ENCODE results near the gene AWAT2.

Gene AWAT2

DNA sequence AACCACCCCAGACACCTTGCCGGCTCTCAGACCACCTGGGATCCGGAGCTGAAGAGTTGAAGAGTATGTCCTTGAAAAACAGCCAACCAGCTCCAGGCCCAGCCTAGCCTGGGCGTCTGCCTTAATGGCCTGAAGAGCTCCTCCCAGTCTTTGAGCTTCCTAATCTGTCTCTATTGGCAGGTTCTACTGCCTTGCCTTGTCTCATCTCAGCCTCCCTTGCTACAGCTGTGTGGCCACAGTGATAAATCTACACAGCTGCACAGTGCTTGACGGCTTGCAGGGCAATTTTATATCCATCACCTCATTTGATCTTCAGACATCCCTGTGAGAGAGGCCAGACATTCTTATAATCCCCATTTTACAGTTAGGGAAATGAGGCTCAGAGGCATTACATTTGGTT lies 19.9 kb downstream of the AWAT2 start:
- Histone ChIP-seq H3K9me3 (ENCODE audit: low read length) (no peaks in the 10 kb centered on the region), H4K20me1 (ENCODE audit: insufficient read depth, low read length) (no peaks in the 10 kb centered on the region), H3K9me2 (ENCODE audit: low read depth, low read length) (no peaks in the 10 kb centered on the region), H3K4me3 (ENCODE audit: low read depth, low read length, poor library complexity, severe bottlenecking) (no peak overlapping the region), H2AFZ (ENCODE audit: low read length) (no peak overlapping the region), H3K9ac (ENCODE audit: low read length) (no peak overlapping the region), H3K79me2 (ENCODE audit: insufficient read depth, low read length) (no peaks in the 10 kb centered on the region), H3K4me1 (ENCODE audit: insufficient read depth, low read length, severe bottlenecking) (no peaks in the 10 kb centered on the region), H3K36me3 (ENCODE audit: insufficient read depth, low read length) (no peaks in the 10 kb centered on the region), H3K27me3 (ENCODE audit: insufficient read depth, low read length) (no peaks in the 10 kb centered on the region), H3K27ac (ENCODE audit: low read depth, low read length, poor library complexity, severe bottlenecking) (no peak overlapping the region), H3K4me2 (ENCODE audit: low read length) (no peak overlapping the region), H3F3A (ENCODE audit: insufficient read depth, low read length) (no peaks in the 10 kb centered on the region)
- TF ChIP-seq, protein P1, sequence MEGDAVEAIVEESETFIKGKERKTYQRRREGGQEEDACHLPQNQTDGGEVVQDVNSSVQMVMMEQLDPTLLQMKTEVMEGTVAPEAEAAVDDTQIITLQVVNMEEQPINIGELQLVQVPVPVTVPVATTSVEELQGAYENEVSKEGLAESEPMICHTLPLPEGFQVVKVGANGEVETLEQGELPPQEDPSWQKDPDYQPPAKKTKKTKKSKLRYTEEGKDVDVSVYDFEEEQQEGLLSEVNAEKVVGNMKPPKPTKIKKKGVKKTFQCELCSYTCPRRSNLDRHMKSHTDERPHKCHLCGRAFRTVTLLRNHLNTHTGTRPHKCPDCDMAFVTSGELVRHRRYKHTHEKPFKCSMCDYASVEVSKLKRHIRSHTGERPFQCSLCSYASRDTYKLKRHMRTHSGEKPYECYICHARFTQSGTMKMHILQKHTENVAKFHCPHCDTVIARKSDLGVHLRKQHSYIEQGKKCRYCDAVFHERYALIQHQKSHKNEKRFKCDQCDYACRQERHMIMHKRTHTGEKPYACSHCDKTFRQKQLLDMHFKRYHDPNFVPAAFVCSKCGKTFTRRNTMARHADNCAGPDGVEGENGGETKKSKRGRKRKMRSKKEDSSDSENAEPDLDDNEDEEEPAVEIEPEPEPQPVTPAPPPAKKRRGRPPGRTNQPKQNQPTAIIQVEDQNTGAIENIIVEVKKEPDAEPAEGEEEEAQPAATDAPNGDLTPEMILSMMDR (IDR thresholded peaks at IDR 0.05; ENCODE audit: low read length): no peak
- TF ChIP-seq EZH2 (IDR thresholded peaks at IDR 0.05; ENCODE audit: borderline replicate concordance, low read length): no peak

DNA sequence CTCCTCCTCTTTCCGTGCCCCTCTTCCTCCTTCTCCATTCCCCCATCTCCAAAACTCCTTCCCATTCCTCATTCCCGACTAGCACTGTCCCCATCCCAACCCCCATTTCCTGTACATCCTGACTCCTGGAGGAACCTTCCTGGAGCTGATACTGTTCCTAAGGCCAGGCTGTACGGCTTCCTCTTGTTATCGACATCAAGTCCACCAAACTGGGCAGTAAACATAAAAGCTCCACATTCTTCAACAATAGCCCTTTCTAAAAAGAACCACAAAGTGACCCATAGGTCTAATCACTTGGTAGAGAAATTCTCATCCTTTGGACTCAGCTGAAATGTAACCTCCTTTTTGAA lies 22.9 kb downstream of the AWAT2 start:
- no peak overlapping the region for H3K9ac ChIP-seq (ENCODE audit: low read length)

DNA sequence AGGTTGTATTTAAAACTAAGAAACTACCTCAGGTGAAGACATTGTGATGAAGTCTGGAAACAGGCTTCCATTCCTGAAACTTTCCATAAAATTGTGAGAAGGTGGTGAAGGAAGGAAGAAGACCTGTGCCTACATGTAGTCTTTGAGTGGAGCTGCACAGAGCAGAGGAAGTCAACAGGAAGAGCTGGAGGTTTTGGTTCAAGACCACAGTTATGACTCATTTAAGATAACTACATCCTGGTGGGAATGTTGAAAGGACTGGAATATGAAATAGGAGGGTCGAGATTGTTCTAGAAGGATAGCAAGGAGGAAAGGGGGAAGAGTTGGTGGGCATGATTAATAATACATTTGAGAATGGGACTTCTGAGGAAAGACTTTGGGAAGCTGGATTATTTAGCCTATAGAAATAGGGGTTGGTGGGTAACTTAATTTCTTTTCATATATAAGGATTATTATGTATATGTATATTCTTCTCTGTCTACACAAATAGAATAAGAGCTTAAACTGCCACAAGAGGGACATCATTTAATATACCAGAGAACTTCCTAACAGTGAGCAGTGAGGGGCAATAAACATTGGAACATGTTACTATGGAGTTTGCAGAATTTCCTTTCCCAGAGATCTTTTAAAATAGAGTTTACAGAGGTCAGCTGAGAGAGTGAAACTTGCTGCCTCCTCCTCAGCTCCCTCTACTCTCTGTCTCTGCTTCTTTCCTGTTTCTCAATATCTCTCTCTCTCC lies 23.5 kb downstream of the AWAT2 start:
- H3K27ac ChIP-seq (ENCODE audit: low read depth, low read length, poor library complexity, severe bottlenecking): no peak overlapping the region
- no peak overlapping the region for H3K4me3 ChIP-seq (ENCODE audit: low read depth, low read length, poor library complexity, severe bottlenecking)
- H3K79me2 ChIP-seq (ENCODE audit: insufficient read depth, low read length): no peaks in the 10 kb centered on the region
- no peak overlapping the region for H3K9ac ChIP-seq (ENCODE audit: low read length)
- no peaks in the 10 kb centered on the region for H3K36me3 ChIP-seq (ENCODE audit: insufficient read depth, low read length)
- TF ChIP-seq, protein P1 (IDR thresholded peaks at IDR 0.05; ENCODE audit: low read length): no peak
- no peak for TF ChIP-seq EZH2 (IDR thresholded peaks at IDR 0.05; ENCODE audit: borderline replicate concordance, low read length)
- H3K27me3 ChIP-seq (ENCODE audit: insufficient read depth, low read length): no peaks in the 10 kb centered on the region
- H3K4me2 ChIP-seq (ENCODE audit: low read length): no peak overlapping the region
- H3F3A ChIP-seq (ENCODE audit: insufficient read depth, low read length): no peaks in the 10 kb centered on the region
- no peaks in the 10 kb centered on the region for H3K4me1 ChIP-seq (ENCODE audit: insufficient read depth, low read length, severe bottlenecking)
- no peaks in the 10 kb centered on the region for H4K20me1 ChIP-seq (ENCODE audit: insufficient read depth, low read length)
- no peak overlapping the region for H2AFZ ChIP-seq (ENCODE audit: low read length)
- H3K9me3 ChIP-seq (ENCODE audit: low read length): no peaks in the 10 kb centered on the region
- H3K9me2 ChIP-seq (ENCODE audit: low read depth, low read length): no peaks in the 10 kb centered on the region

More for the DNA sequence above, 22.9 kb downstream of the AWAT2 start:
- H4K20me1 ChIP-seq (ENCODE audit: insufficient read depth, low read length): no peaks in the 10 kb centered on the region
- no peaks in the 10 kb centered on the region for H3K4me1 ChIP-seq (ENCODE audit: insufficient read depth, low read length, severe bottlenecking)
- H2AFZ ChIP-seq (ENCODE audit: low read length): no peak overlapping the region
- H3K9me2 ChIP-seq (ENCODE audit: low read depth, low read length): no peaks in the 10 kb centered on the region
- no peaks in the 10 kb centered on the region for H3K9me3 ChIP-seq (ENCODE audit: low read length)
- no peaks in the 10 kb centered on the region for H3K36me3 ChIP-seq (ENCODE audit: insufficient read depth, low read length)
- H3K27me3 ChIP-seq (ENCODE audit: insufficient read depth, low read length): no peaks in the 10 kb centered on the region
- no peaks in the 10 kb centered on the region for H3F3A ChIP-seq (ENCODE audit: insufficient read depth, low read length)
- H3K4me3 ChIP-seq (ENCODE audit: low read depth, low read length, poor library complexity, severe bottlenecking): no peak overlapping the region
- TF ChIP-seq, protein P1 (IDR thresholded peaks at IDR 0.05; ENCODE audit: low read length): no peak
- TF ChIP-seq EZH2 (IDR thresholded peaks at IDR 0.05; ENCODE audit: borderline replicate concordance, low read length): no peak
- H3K79me2 ChIP-seq (ENCODE audit: insufficient read depth, low read length): no peaks in the 10 kb centered on the region
- H3K4me2 ChIP-seq (ENCODE audit: low read length): no peak overlapping the region
- H3K27ac ChIP-seq (ENCODE audit: low read depth, low read length, poor library complexity, severe bottlenecking): no peak overlapping the region

Measured in OCI-LY1 (cell line).